Keratinocyte (primary cell): ENCODE data around the gene PTBP3.

Experiments
- EZH2 ChIP-seq: IDR thresholded peaks from one replicate; pipeline ENCODE4 v1.6.1; 2012; ENCODE audit warnings: inconsistent platforms, mild to moderate bottlenecking, low read length, moderate library complexity
- TF ChIP-seq, protein P1 (sequence below), 3 experiments: IDR thresholded peaks in 1 of 3; conservative IDR thresholded peaks in 1 of 3; optimal IDR thresholded peaks in 1 of 3; 2 replicates in 2 of 3; 3 replicates in 1 of 3; pipeline versions ENCODE3 to v1.5.1; 2011; ENCODE audit warnings: low read length in 3 of 3, mild to moderate bottlenecking in 3 of 3, moderate library complexity in 2 of 3, control low read depth in 1 of 3, inconsistent platforms in 1 of 3; ENCODE audit not compliant: insufficient read depth in 2 of 3; ENCODE audit errors: extremely low read depth in 1 of 3

- TF ChIP-seq, protein P1, sequence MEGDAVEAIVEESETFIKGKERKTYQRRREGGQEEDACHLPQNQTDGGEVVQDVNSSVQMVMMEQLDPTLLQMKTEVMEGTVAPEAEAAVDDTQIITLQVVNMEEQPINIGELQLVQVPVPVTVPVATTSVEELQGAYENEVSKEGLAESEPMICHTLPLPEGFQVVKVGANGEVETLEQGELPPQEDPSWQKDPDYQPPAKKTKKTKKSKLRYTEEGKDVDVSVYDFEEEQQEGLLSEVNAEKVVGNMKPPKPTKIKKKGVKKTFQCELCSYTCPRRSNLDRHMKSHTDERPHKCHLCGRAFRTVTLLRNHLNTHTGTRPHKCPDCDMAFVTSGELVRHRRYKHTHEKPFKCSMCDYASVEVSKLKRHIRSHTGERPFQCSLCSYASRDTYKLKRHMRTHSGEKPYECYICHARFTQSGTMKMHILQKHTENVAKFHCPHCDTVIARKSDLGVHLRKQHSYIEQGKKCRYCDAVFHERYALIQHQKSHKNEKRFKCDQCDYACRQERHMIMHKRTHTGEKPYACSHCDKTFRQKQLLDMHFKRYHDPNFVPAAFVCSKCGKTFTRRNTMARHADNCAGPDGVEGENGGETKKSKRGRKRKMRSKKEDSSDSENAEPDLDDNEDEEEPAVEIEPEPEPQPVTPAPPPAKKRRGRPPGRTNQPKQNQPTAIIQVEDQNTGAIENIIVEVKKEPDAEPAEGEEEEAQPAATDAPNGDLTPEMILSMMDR (optimal IDR thresholded peaks at IDR 0.05 in 1 of 3, IDR thresholded peaks at IDR 0.05 in 1 of 3, conservative IDR thresholded peaks at IDR 0.05 in 1 of 3; ENCODE audit: extremely low read depth in 1 of 3, insufficient read depth in 2 of 3, low read length in 3 of 3), result no peak
- no peak for TF ChIP-seq EZH2
Observed at GRCh38 chr9:112377087-112377486, 43.7 kb upstream of the PTBP3 start.
